Liver (tissue), 9 donors: ENCODE results near the gene TMPRSS13. TPM values are rescaled to one million over a fixed set of nuclear protein-coding genes. Genes with fewer than 3 reads are reported as not detected.

Source experiments
- DNase-seq: peaks from one replicate; pipeline ENCODE4 v3.0.0-alpha.2; 2017; ENCODE audit warnings: low spot score
- H3K27ac ChIP-seq, 2 donors: one replicate each; pipeline ENCODE4 v1.7.0; 2013; ENCODE audit warnings: inconsistent platforms in 2 of 2, low read length in 2 of 2, control low read depth in 1 of 2, low read depth in 1 of 2, mild to moderate bottlenecking in 1 of 2
- H3K27me3 ChIP-seq, 4 donors: one replicate each; pipeline versions ENCODE4 v1.6.1 to v1.7.0; 2013; ENCODE audit warnings: low read length in 3 of 4, inconsistent platforms in 1 of 4, mild to moderate bottlenecking in 1 of 4, moderate library complexity in 1 of 4; ENCODE audit not compliant: control insufficient read depth in 4 of 4, insufficient read depth in 4 of 4
- H3K36me3 ChIP-seq, 4 donors: one replicate each; pipeline versions ENCODE4 v1.6.1 to v1.7.0; 2013; ENCODE audit warnings: low read length in 3 of 4, mild to moderate bottlenecking in 3 of 4, low read depth in 1 of 4, moderate library complexity in 1 of 4; ENCODE audit not compliant: control insufficient read depth in 4 of 4, insufficient read depth in 3 of 4
- H3K4me1 ChIP-seq, 4 donors: one replicate each; pipeline versions ENCODE4 v1.6.1 to v1.7.0; 2013; ENCODE audit warnings: low read length in 3 of 4, mild to moderate bottlenecking in 3 of 4, moderate library complexity in 1 of 4; ENCODE audit not compliant: control insufficient read depth in 4 of 4, insufficient read depth in 4 of 4
- H3K4me3 ChIP-seq, 3 donors: one replicate each; pipeline versions ENCODE4 v1.6.1 to v1.7.0; 2013; ENCODE audit warnings: low read length in 3 of 3, control low read depth in 1 of 3, low read depth in 1 of 3, mild to moderate bottlenecking in 1 of 3
- H3K9ac ChIP-seq, 2 donors: one replicate each; pipeline ENCODE4 v1.7.0; 2013; ENCODE audit warnings: low read length in 2 of 2, mild to moderate bottlenecking in 2 of 2, moderate library complexity in 2 of 2, control low read depth in 1 of 2, low read depth in 1 of 2
- H3K9me3 ChIP-seq, 4 donors: one replicate each; pipeline versions ENCODE4 v1.6.1 to v1.7.0; 2013; ENCODE audit warnings: low read length in 3 of 4; ENCODE audit not compliant: control insufficient read depth in 4 of 4
- CTCF ChIP-seq: fragments of 150-350 bp; IDR thresholded peaks from 2 replicates; pipeline ENCODE4 v1.5.1; 2017; ENCODE audit warnings: improper control_type of control experiment, low read depth, low read length; ENCODE audit not compliant: missing input control
- EGR1 ChIP-seq, 2 donors: IDR thresholded peaks; 2 replicates each; pipeline ENCODE4 v1.6.1; 2016 to 2018; ENCODE audit warnings: antibody characterized with exemption in 2 of 2, low read depth in 2 of 2
- FOXA1 ChIP-seq: IDR thresholded peaks from 2 replicates; pipeline ENCODE4 v1.6.1; 2016; ENCODE audit warnings: antibody characterized with exemption
- FOXA2 ChIP-seq: IDR thresholded peaks from 2 replicates; pipeline ENCODE4 v1.6.1; 2016; ENCODE audit warnings: antibody characterized with exemption
- GABPA ChIP-seq, 2 donors: IDR thresholded peaks in 1 of 2; conservative IDR thresholded peaks in 1 of 2; 2 replicates each; pipeline ENCODE4 v1.6.1; 2016; ENCODE audit warnings: antibody characterized with exemption in 2 of 2, mild to moderate bottlenecking in 1 of 2, moderate library complexity in 1 of 2
- HNF4A ChIP-seq, 2 donors: conservative IDR thresholded peaks; 2 replicates each; pipeline ENCODE4 v1.6.1; 2016; ENCODE audit warnings: antibody characterized with exemption in 2 of 2, mild to moderate bottlenecking in 2 of 2
- HNF4G ChIP-seq: IDR thresholded peaks from 2 replicates; pipeline ENCODE4 v1.6.1; 2016; ENCODE audit warnings: antibody characterized with exemption
- JUND ChIP-seq, 2 donors: IDR thresholded peaks; 2 replicates each; pipeline ENCODE4 v1.6.1; 2016; ENCODE audit warnings: antibody characterized with exemption in 2 of 2
- MAX ChIP-seq: IDR thresholded peaks from 2 replicates; pipeline ENCODE4 v1.6.1; 2016; ENCODE audit warnings: antibody characterized with exemption
- NR2F2 ChIP-seq: IDR thresholded peaks from 2 replicates; pipeline ENCODE4 v1.6.1; 2016; ENCODE audit warnings: antibody characterized with exemption
- RAD21 ChIP-seq, 2 donors: IDR thresholded peaks; 2 replicates each; pipeline ENCODE4 v1.6.1; 2016; ENCODE audit warnings: antibody characterized with exemption in 2 of 2, mild to moderate bottlenecking in 2 of 2
- RXRA ChIP-seq, 2 donors: IDR thresholded peaks; 2 replicates each; pipeline ENCODE4 v1.6.1; 2017 to 2018; ENCODE audit warnings: antibody characterized with exemption in 2 of 2, mild to moderate bottlenecking in 1 of 2
- SP1 ChIP-seq: IDR thresholded peaks from 2 replicates; pipeline ENCODE4 v1.6.1; 2018; ENCODE audit warnings: antibody characterized with exemption, mild to moderate bottlenecking
- TAF1 ChIP-seq: conservative IDR thresholded peaks from 2 replicates; pipeline ENCODE4 v1.6.1; 2016; ENCODE audit warnings: antibody characterized with exemption, mild to moderate bottlenecking
- YY1 ChIP-seq: IDR thresholded peaks from 2 replicates; pipeline ENCODE4 v1.6.1; 2016; ENCODE audit warnings: antibody characterized with exemption, mild to moderate bottlenecking
- WGBS: extraction: QIAGEN DNeasy Blood & Tissue Kit; methylation state at CpG from one replicate; pipeline ENCODE4 v1.1.7; 2013; 5-methylcytosine and 5-hydroxymethylcytosine counted together
- polyA plus RNA-seq, 2 donors: library from polyadenylated mRNA; stranded (reverse) in 1 of 2; unstranded in 1 of 2; fragments of 200-250 nt in 1 of 2; fragments of >200 nt in 1 of 2; fragmentation: Nextera tagmentation in 1 of 2; extraction: Ambion mirVana in 1 of 2; gene quantifications; one replicate each; pipeline versions ENCODE4 v1.2.1 to v1.2.3, GENCODE V29; 2013 to 2015
- total RNA-seq, 2 donors: library from RNA; depleted of rRNA; stranded (reverse); fragments of >200 nt; gene quantifications; one replicate each; pipeline ENCODE4 v1.2.3, GENCODE V29; 2014
- TF ChIP-seq, protein P1 (sequence below): IDR thresholded peaks from 2 replicates; pipeline ENCODE4 v1.6.1; 2016; ENCODE audit warnings: antibody characterized with exemption, mild to moderate bottlenecking
- TF ChIP-seq, protein P2 (sequence below): IDR thresholded peaks from 2 replicates; pipeline ENCODE4 v1.6.1; 2016; ENCODE audit warnings: antibody characterized with exemption
- TF ChIP-seq, protein P3 (sequence below): IDR thresholded peaks from 2 replicates; pipeline ENCODE4 v1.6.1; 2016; ENCODE audit warnings: antibody characterized with exemption
- donor health status: healthy.
- donor health status: healthy.
- donor health status: healthy.
- donor health status: healthy.
- donor health status: healthy.

Gene TMPRSS13
- total and polyA plus RNA-seq, 4 donors, result 0.11 to 0.93 (median 0.24) TPM

DNA sequence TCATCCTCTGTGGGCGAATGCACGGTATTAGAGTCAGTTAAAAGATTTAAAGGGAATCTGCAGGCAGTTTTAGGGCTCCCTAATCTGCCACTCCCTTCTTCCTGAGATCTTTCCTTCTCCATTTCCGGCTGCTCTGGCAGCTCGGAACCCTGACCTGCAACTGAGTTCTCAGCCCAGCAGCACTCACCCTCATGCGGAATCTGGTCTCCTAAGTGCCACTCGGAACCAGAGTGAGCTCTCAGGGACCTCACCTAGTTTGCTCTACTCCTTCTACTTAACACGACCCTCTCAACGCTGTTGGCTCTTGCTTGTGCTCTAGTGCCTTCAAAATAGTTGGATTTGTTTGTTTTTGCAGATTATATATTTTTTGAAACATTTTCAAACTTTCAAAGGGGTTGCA is 37.7 kb upstream of the TMPRSS13 start:
- H3K27me3 ChIP-seq, result no peaks in the 10 kb centered on the region
- WGBS, result 76% methylated on average over 8 of the region's 8 CpGs

More for the DNA sequence above, 37.7 kb upstream of the TMPRSS13 start:
- no peak overlapping the region for H3K9ac ChIP-seq
- H3K27ac ChIP-seq, result no peak overlapping the region
- H3K9me3 ChIP-seq, result no peaks in the 10 kb centered on the region
- H3K4me1 ChIP-seq, result no peaks in the 10 kb centered on the region
- TF ChIP-seq FOXA1 (no peak), JUND (IDR thresholded peaks at IDR 0.05) (no peak), MAX (no peak), GABPA (IDR thresholded peaks at IDR 0.05 in 1 of 2, conservative IDR thresholded peaks at IDR 0.05 in 1 of 2) (no peak), EGR1 (IDR thresholded peaks at IDR 0.05; ENCODE audit: low read depth in 2 of 2) (no peak), HNF4G (no peak), YY1 (no peak), RXRA (IDR thresholded peaks at IDR 0.05) (no peak), TAF1 (no peak), CTCF (no peak), FOXA2 (no peak), RAD21 (IDR thresholded peaks at IDR 0.05) (no peak), NR2F2 (no peak), HNF4A (conservative IDR thresholded peaks at IDR 0.05) (no peak), SP1 (no peak)
- TF ChIP-seq, protein P1, sequence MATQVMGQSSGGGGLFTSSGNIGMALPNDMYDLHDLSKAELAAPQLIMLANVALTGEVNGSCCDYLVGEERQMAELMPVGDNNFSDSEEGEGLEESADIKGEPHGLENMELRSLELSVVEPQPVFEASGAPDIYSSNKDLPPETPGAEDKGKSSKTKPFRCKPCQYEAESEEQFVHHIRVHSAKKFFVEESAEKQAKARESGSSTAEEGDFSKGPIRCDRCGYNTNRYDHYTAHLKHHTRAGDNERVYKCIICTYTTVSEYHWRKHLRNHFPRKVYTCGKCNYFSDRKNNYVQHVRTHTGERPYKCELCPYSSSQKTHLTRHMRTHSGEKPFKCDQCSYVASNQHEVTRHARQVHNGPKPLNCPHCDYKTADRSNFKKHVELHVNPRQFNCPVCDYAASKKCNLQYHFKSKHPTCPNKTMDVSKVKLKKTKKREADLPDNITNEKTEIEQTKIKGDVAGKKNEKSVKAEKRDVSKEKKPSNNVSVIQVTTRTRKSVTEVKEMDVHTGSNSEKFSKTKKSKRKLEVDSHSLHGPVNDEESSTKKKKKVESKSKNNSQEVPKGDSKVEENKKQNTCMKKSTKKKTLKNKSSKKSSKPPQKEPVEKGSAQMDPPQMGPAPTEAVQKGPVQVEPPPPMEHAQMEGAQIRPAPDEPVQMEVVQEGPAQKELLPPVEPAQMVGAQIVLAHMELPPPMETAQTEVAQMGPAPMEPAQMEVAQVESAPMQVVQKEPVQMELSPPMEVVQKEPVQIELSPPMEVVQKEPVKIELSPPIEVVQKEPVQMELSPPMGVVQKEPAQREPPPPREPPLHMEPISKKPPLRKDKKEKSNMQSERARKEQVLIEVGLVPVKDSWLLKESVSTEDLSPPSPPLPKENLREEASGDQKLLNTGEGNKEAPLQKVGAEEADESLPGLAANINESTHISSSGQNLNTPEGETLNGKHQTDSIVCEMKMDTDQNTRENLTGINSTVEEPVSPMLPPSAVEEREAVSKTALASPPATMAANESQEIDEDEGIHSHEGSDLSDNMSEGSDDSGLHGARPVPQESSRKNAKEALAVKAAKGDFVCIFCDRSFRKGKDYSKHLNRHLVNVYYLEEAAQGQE, result no peak
- TF ChIP-seq, protein P2, sequence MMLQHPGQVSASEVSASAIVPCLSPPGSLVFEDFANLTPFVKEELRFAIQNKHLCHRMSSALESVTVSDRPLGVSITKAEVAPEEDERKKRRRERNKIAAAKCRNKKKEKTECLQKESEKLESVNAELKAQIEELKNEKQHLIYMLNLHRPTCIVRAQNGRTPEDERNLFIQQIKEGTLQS, result no peak
- TF ChIP-seq, protein P3, sequence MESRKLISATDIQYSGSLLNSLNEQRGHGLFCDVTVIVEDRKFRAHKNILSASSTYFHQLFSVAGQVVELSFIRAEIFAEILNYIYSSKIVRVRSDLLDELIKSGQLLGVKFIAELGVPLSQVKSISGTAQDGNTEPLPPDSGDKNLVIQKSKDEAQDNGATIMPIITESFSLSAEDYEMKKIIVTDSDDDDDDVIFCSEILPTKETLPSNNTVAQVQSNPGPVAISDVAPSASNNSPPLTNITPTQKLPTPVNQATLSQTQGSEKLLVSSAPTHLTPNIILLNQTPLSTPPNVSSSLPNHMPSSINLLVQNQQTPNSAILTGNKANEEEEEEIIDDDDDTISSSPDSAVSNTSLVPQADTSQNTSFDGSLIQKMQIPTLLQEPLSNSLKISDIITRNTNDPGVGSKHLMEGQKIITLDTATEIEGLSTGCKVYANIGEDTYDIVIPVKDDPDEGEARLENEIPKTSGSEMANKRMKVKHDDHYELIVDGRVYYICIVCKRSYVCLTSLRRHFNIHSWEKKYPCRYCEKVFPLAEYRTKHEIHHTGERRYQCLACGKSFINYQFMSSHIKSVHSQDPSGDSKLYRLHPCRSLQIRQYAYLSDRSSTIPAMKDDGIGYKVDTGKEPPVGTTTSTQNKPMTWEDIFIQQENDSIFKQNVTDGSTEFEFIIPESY, result no peak
- H3K36me3 ChIP-seq, result no peaks in the 10 kb centered on the region
- no peak overlapping the region for H3K4me3 ChIP-seq
- no peak for DNase-seq
